GM23338 (cell line): ENCODE results near the gene GRID1. TPM values are rescaled to one million over a fixed set of nuclear protein-coding genes. Genes with fewer than 3 reads are reported as not detected.

Experiments
- ATAC-seq: fragments of 200-7000 bp; cut with Tn5 transposase; 3 replicates; pipeline ENCODE4 v1.9.1; 2020
- DNase-seq: peaks from one replicate; pipeline ENCODE4 v3.0.0-alpha.2; 2015; ENCODE audit warnings: low spot score
- H2AFZ ChIP-seq: fragments of 200-600 bp; sonication (generic); 2 replicates; pipeline ENCODE4 v1.8.0; 2016; ENCODE audit warnings: antibody characterized with exemption, mild to moderate bottlenecking, moderate library complexity
- H3F3A ChIP-seq: fragments of 200-600 bp; sonication (generic); replicated peaks from 2 replicates; pipeline ENCODE4 v1.8.0; 2017; ENCODE audit warnings: antibody characterized with exemption, mixed run types, low read depth
- H3K27ac ChIP-seq: fragments of 200-600 bp; sonication (generic); 2 replicates; pipeline ENCODE4 v1.6.1; 2016; ENCODE audit warnings: low read depth
- H3K27me3 ChIP-seq: fragments of 200-600 bp; sonication (generic); 2 replicates; pipeline ENCODE4 v1.8.0; 2016; ENCODE audit warnings: mild to moderate bottlenecking, mixed run types, moderate library complexity; ENCODE audit not compliant: insufficient read depth
- H3K36me3 ChIP-seq: fragments of 200-600 bp; sonication (generic); 2 replicates; pipeline ENCODE4 v1.8.0; 2016; ENCODE audit warnings: mild to moderate bottlenecking; ENCODE audit not compliant: insufficient read depth
- H3K4me1 ChIP-seq: fragments of 200-600 bp; sonication (generic); 2 replicates; pipeline ENCODE4 v1.8.0; 2016; ENCODE audit warnings: mild to moderate bottlenecking, moderate library complexity; ENCODE audit not compliant: insufficient read depth
- H3K4me2 ChIP-seq: fragments of 200-600 bp; sonication (generic); 2 replicates; pipeline ENCODE4 v1.7.1; 2017; ENCODE audit warnings: mixed run types
- H3K4me3 ChIP-seq: fragments of 200-600 bp; sonication (generic); 2 replicates; pipeline ENCODE4 v1.6.1; 2016; ENCODE audit warnings: mixed run types
- H3K79me2 ChIP-seq: fragments of 200-600 bp; sonication (generic); replicated peaks from 2 replicates; pipeline ENCODE4 v1.8.0; 2017; ENCODE audit warnings: mild to moderate bottlenecking; ENCODE audit not compliant: insufficient read depth
- H3K9me2 ChIP-seq: fragments of 200-600 bp; sonication (generic); 2 replicates; pipeline ENCODE4 v1.8.0; 2017; ENCODE audit not compliant: insufficient read depth
- H4K20me1 ChIP-seq: fragments of 200-600 bp; sonication (generic); replicated peaks from 2 replicates; pipeline ENCODE4 v1.8.0; 2017; ENCODE audit warnings: mild to moderate bottlenecking; ENCODE audit not compliant: insufficient read depth
- H3K27ac Mint-ChIP-seq: 2 replicates; pipeline ENCODE4 v1.8.0; 2020; ENCODE audit warnings: inconsistent platforms, mild to moderate bottlenecking, moderate library complexity, mixed read lengths
- H3K27me3 Mint-ChIP-seq: 3 replicates; pipeline ENCODE4 v1.8.0; 2022; ENCODE audit warnings: low read depth, mild to moderate bottlenecking, moderate library complexity, mixed read lengths, inconsistent platforms; ENCODE audit not compliant: insufficient read depth, poor library complexity
- H3K36me3 Mint-ChIP-seq: 3 replicates; pipeline ENCODE4 v1.8.0; 2021; ENCODE audit warnings: low read depth, mild to moderate bottlenecking, inconsistent platforms, moderate library complexity, mixed read lengths
- H3K4me1 Mint-ChIP-seq: 3 replicates; pipeline ENCODE4 v1.8.0; 2020; ENCODE audit warnings: mild to moderate bottlenecking, inconsistent platforms, mixed read lengths
- H3K4me3 Mint-ChIP-seq: 3 replicates; pipeline ENCODE4 v1.8.0; 2021; ENCODE audit warnings: moderate library complexity, mild to moderate bottlenecking, inconsistent platforms, mixed read lengths
- H3K9me3 Mint-ChIP-seq: 3 replicates; pipeline ENCODE4 v1.8.0; 2020; ENCODE audit warnings: moderate library complexity, mild to moderate bottlenecking, inconsistent platforms, mixed read lengths
- CREB1 ChIP-seq: fragments of 250-450 bp; sonication (Bioruptor Pico); IDR thresholded peaks from 2 replicates; pipeline ENCODE4 v1.5.0; 2020; ENCODE audit warnings: low read depth, mild to moderate bottlenecking, moderate library complexity
- EZH2 ChIP-seq: fragments of 200-600 bp; sonication (generic); IDR thresholded peaks from one replicate; pipeline ENCODE4 v1.8.0; 2017; ENCODE audit warnings: antibody characterized with exemption, mild to moderate bottlenecking, low read depth; ENCODE audit not compliant: unreplicated experiment
- EZH2phosphoT487 ChIP-seq: fragments of 200-600 bp; sonication (generic); IDR thresholded peaks from one replicate; pipeline ENCODE4 v1.8.1; 2018; ENCODE audit warnings: antibody characterized with exemption; ENCODE audit not compliant: unreplicated experiment
- JUNB ChIP-seq: IDR thresholded peaks from one replicate; pipeline ENCODE4 v1.6.1; 2016; ENCODE audit warnings: antibody characterized with exemption; ENCODE audit not compliant: unreplicated experiment
- NANOG ChIP-seq: IDR thresholded peaks from 2 replicates; pipeline ENCODE4 v1.6.1; 2016; ENCODE audit warnings: antibody characterized with exemption, borderline replicate concordance
- POLR2AphosphoS5 ChIP-seq: IDR thresholded peaks from 2 replicates; pipeline ENCODE4 v1.6.1; 2016; ENCODE audit warnings: antibody characterized with exemption, low read depth
- STAT1 ChIP-seq: IDR thresholded peaks from one replicate; pipeline ENCODE4 v1.6.1; 2016; ENCODE audit warnings: antibody characterized with exemption; ENCODE audit not compliant: unreplicated experiment
- ZNF114 ChIP-seq: fragments of 250-450 bp; sonication (Bioruptor Pico); IDR thresholded peaks from 2 replicates; pipeline ENCODE4 v1.5.0; 2020; ENCODE audit warnings: mild to moderate bottlenecking, moderate library complexity
- ZNF331 ChIP-seq: fragments of 250-450 bp; sonication (Bioruptor Pico); IDR thresholded peaks from 2 replicates; pipeline ENCODE4 v1.5.0; 2020; ENCODE audit warnings: low read depth, mild to moderate bottlenecking, moderate library complexity
- polyA plus RNA-seq: library from polyadenylated mRNA; unstranded; fragments of >200 nt; fragmentation: Nextera tagmentation; extraction: Ambion mirVana; gene quantifications from 2 replicates; pipeline ENCODE4 v1.2.1, GENCODE V29; 2016
- total RNA-seq: library from RNA; depleted of rRNA; stranded (reverse); fragments of >200 nt; shearing (Covaris generic); gene quantifications from 2 replicates; pipeline ENCODE4 v1.2.3, GENCODE V29; 2014
- TF ChIP-seq, protein P1 (sequence below), 2 experiments: fragments of 200-600 bp in 1 of 2; sonication (generic) in 1 of 2; conservative IDR thresholded peaks; 2 replicates each; pipeline versions ENCODE4 v1.5.1 to v1.6.1; 2016 to 2017; ENCODE audit warnings: antibody characterized with exemption in 2 of 2, low read depth in 2 of 2, mild to moderate bottlenecking in 2 of 2, moderate library complexity in 1 of 2
- TF ChIP-seq, protein P2 (sequence below): fragments of 250-450 bp; sonication (Bioruptor Pico); IDR thresholded peaks from 2 replicates; pipeline ENCODE4 v1.5.0; 2020; ENCODE audit warnings: mild to moderate bottlenecking, moderate library complexity
- TF ChIP-seq, protein P3 (sequence below): IDR thresholded peaks from one replicate; pipeline ENCODE4 v1.6.1; 2018; ENCODE audit warnings: antibody characterized with exemption; ENCODE audit not compliant: unreplicated experiment
- TF ChIP-seq, protein P4 (sequence below): IDR thresholded peaks from 2 replicates; pipeline ENCODE4 v1.6.1; 2016; ENCODE audit warnings: antibody characterized with exemption

The GRID1 gene
- total and polyA plus RNA-seq, 2 experiments from 2014 or later: 0.14 to 0.15 TPM

DNA sequence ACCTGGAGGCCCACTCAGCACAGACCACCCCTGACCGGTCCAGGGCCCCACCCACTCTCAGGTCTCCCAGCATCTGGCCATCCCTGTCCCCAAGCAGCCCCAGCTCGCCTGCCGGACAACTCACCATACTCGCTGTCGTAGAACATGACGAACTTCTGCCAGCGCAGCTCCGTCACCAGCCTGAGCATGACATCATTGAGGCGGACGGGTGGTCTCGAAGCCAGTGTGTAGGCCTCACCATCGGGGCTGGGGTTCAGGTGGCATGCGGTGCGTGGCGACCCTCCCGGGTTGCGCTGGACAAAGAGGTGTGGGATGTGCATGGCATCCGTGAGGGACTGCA lies 160.4 kb downstream of the GRID1 start:
- no peak for DNase-seq
- Mint-ChIP-seq H3K9me3 (no peaks in the 10 kb centered on the region; the same call in 2 of the 3 replicates), H3K36me3 (no peaks in the 10 kb centered on the region), H3K27ac (no peak overlapping the region), H3K4me1 (peaks cover 9% of the 10 kb centered on the region), H3K4me3 (no peak overlapping the region), H3K27me3 (peaks cover 12% of the 10 kb centered on the region)
- Histone ChIP-seq H3K4me2 (no peak overlapping the region), H3K9me2 (no peaks in the 10 kb centered on the region), H3K4me1 (no peaks in the 10 kb centered on the region), H3F3A (no peaks in the 10 kb centered on the region), H3K27ac (no peak overlapping the region), H3K79me2 (no peaks in the 10 kb centered on the region), H3K4me3 (no peak overlapping the region), H3K27me3 (no peaks in the 10 kb centered on the region), H2AFZ (no peak overlapping the region), H3K36me3 (no peaks in the 10 kb centered on the region), H4K20me1 (no peaks in the 10 kb centered on the region)
- no peak for ATAC-seq
- TF ChIP-seq CREB1 (no peak), POLR2AphosphoS5 (no peak), ZNF331 (CRISPR knock-in tag) (no peak), JUNB (no peak), EZH2phosphoT487 (no peak), NANOG (no peak), ZNF114 (CRISPR knock-in tag) (no peak), EZH2 (no peak), STAT1 (no peak)
- TF ChIP-seq, protein P1, sequence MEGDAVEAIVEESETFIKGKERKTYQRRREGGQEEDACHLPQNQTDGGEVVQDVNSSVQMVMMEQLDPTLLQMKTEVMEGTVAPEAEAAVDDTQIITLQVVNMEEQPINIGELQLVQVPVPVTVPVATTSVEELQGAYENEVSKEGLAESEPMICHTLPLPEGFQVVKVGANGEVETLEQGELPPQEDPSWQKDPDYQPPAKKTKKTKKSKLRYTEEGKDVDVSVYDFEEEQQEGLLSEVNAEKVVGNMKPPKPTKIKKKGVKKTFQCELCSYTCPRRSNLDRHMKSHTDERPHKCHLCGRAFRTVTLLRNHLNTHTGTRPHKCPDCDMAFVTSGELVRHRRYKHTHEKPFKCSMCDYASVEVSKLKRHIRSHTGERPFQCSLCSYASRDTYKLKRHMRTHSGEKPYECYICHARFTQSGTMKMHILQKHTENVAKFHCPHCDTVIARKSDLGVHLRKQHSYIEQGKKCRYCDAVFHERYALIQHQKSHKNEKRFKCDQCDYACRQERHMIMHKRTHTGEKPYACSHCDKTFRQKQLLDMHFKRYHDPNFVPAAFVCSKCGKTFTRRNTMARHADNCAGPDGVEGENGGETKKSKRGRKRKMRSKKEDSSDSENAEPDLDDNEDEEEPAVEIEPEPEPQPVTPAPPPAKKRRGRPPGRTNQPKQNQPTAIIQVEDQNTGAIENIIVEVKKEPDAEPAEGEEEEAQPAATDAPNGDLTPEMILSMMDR (conservative IDR thresholded peaks at IDR 0.05; ENCODE audit: low read depth in 2 of 2): no peak
- TF ChIP-seq, protein P2, sequence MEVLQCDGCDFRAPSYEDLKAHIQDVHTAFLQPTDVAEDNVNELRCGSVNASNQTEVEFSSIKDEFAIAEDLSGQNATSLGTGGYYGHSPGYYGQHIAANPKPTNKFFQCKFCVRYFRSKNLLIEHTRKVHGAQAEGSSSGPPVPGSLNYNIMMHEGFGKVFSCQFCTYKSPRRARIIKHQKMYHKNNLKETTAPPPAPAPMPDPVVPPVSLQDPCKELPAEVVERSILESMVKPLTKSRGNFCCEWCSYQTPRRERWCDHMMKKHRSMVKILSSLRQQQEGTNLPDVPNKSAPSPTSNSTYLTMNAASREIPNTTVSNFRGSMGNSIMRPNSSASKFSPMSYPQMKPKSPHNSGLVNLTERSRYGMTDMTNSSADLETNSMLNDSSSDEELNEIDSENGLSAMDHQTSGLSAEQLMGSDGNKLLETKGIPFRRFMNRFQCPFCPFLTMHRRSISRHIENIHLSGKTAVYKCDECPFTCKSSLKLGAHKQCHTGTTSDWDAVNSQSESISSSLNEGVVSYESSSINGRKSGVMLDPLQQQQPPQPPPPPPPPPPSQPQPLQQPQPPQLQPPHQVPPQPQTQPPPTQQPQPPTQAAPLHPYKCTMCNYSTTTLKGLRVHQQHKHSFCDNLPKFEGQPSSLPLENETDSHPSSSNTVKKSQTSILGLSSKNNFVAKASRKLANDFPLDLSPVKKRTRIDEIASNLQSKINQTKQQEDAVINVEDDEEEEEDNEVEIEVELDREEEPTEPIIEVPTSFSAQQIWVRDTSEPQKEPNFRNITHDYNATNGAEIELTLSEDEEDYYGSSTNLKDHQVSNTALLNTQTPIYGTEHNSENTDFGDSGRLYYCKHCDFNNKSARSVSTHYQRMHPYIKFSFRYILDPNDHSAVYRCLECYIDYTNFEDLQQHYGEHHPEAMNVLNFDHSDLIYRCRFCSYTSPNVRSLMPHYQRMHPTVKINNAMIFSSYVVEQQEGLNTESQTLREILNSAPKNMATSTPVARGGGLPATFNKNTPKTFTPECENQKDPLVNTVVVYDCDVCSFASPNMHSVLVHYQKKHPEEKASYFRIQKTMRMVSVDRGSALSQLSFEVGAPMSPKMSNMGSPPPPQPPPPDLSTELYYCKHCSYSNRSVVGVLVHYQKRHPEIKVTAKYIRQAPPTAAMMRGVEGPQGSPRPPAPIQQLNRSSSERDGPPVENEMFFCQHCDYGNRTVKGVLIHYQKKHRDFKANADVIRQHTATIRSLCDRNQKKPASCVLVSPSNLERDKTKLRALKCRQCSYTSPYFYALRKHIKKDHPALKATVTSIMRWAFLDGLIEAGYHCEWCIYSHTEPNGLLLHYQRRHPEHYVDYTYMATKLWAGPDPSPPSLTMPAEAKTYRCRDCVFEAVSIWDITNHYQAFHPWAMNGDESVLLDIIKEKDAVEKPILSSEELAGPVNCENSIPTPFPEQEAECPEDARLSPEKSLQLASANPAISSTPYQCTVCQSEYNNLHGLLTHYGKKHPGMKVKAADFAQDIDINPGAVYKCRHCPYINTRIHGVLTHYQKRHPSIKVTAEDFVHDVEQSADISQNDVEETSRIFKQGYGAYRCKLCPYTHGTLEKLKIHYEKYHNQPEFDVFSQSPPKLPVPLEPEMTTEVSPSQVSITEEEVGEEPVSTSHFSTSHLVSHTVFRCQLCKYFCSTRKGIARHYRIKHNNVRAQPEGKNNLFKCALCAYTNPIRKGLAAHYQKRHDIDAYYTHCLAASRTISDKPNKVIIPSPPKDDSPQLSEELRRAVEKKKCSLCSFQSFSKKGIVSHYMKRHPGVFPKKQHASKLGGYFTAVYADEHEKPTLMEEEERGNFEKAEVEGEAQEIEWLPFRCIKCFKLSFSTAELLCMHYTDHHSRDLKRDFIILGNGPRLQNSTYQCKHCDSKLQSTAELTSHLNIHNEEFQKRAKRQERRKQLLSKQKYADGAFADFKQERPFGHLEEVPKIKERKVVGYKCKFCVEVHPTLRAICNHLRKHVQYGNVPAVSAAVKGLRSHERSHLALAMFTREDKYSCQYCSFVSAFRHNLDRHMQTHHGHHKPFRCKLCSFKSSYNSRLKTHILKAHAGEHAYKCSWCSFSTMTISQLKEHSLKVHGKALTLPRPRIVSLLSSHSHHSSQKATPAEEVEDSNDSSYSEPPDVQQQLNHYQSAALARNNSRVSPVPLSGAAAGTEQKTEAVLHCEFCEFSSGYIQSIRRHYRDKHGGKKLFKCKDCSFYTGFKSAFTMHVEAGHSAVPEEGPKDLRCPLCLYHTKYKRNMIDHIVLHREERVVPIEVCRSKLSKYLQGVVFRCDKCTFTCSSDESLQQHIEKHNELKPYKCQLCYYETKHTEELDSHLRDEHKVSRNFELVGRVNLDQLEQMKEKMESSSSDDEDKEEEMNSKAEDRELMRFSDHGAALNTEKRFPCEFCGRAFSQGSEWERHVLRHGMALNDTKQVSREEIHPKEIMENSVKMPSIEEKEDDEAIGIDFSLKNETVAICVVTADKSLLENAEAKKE (CRISPR knock-in tag): no peak
- TF ChIP-seq, protein P3, sequence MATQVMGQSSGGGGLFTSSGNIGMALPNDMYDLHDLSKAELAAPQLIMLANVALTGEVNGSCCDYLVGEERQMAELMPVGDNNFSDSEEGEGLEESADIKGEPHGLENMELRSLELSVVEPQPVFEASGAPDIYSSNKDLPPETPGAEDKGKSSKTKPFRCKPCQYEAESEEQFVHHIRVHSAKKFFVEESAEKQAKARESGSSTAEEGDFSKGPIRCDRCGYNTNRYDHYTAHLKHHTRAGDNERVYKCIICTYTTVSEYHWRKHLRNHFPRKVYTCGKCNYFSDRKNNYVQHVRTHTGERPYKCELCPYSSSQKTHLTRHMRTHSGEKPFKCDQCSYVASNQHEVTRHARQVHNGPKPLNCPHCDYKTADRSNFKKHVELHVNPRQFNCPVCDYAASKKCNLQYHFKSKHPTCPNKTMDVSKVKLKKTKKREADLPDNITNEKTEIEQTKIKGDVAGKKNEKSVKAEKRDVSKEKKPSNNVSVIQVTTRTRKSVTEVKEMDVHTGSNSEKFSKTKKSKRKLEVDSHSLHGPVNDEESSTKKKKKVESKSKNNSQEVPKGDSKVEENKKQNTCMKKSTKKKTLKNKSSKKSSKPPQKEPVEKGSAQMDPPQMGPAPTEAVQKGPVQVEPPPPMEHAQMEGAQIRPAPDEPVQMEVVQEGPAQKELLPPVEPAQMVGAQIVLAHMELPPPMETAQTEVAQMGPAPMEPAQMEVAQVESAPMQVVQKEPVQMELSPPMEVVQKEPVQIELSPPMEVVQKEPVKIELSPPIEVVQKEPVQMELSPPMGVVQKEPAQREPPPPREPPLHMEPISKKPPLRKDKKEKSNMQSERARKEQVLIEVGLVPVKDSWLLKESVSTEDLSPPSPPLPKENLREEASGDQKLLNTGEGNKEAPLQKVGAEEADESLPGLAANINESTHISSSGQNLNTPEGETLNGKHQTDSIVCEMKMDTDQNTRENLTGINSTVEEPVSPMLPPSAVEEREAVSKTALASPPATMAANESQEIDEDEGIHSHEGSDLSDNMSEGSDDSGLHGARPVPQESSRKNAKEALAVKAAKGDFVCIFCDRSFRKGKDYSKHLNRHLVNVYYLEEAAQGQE: no peak
- TF ChIP-seq, protein P4, sequence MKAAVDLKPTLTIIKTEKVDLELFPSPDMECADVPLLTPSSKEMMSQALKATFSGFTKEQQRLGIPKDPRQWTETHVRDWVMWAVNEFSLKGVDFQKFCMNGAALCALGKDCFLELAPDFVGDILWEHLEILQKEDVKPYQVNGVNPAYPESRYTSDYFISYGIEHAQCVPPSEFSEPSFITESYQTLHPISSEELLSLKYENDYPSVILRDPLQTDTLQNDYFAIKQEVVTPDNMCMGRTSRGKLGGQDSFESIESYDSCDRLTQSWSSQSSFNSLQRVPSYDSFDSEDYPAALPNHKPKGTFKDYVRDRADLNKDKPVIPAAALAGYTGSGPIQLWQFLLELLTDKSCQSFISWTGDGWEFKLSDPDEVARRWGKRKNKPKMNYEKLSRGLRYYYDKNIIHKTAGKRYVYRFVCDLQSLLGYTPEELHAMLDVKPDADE: no peak
